CD4-positive, alpha-beta T cell (primary cell): ENCODE results near the gene POLR3E. TPM values are rescaled to one million over a fixed set of nuclear protein-coding genes. Genes with fewer than 3 reads are reported as not detected.
A peak's percentile ranks its signal among the peaks of the same experiment; 100 is the strongest.

ENCODE experiments used
- ATAC-seq: fragments of 200-7000 bp; cut with Tn5 transposase; one replicate; pipeline ENCODE4 v1.10.0; 2022; ENCODE audit warnings: mild to moderate bottlenecking; ENCODE audit not compliant: poor library complexity
- CTCF ChIA-PET: fragments of 350-600 bp; sonication (Branson Sonifier 250); formaldehyde crosslinking; loops from one replicate; lab custom pipeline; 2021; ENCODE audit warnings: antibody characterized with exemption, inconsistent platforms; lab: Charles Lee
- POLR2A ChIA-PET: fragments of 350-600 bp; sonication (Branson Sonifier 250); formaldehyde crosslinking; loops from one replicate; lab custom pipeline; 2021; ENCODE audit warnings: antibody characterized with exemption, inconsistent platforms; lab: Charles Lee
- DNase-seq, 14 experiments: peaks; one replicate each; pipeline ENCODE4 v3.0.0-alpha.2; 2013 to 2020; ENCODE audit warnings: mixed read lengths in 2 of 14
- H3K27ac ChIP-seq, 2 donors: one replicate each; pipeline versions ENCODE4 v1.5.1 to v1.7.0; 2013; ENCODE audit warnings: low read length in 2 of 2, low read depth in 1 of 2, mild to moderate bottlenecking in 1 of 2
- H3K27me3 ChIP-seq, 2 experiments: 1 replicate in 1 of 2; 2 replicates in 1 of 2; pipeline versions ENCODE4 v1.6.1 to v1.7.0; 2013; ENCODE audit warnings: low read length in 2 of 2, control low read depth in 1 of 2, mild to moderate bottlenecking in 1 of 2, moderate library complexity in 1 of 2; ENCODE audit not compliant: insufficient read depth in 2 of 2, control insufficient read depth in 1 of 2
- H3K36me3 ChIP-seq: one replicate; pipeline ENCODE4 v1.6.1; 2013; ENCODE audit warnings: low read length, control low read depth; ENCODE audit not compliant: insufficient read depth
- H3K4me1 ChIP-seq: one replicate; pipeline ENCODE4 v1.6.1; 2013; ENCODE audit warnings: low read length, control low read depth; ENCODE audit not compliant: insufficient read depth
- H3K4me3 ChIP-seq: one replicate; pipeline ENCODE4 v1.5.1; 2013; ENCODE audit warnings: mild to moderate bottlenecking, low read length, moderate library complexity
- H3K9me3 ChIP-seq, 2 experiments: 1 replicate in 1 of 2; 2 replicates in 1 of 2; pipeline versions ENCODE4 v1.6.1 to v1.7.0; 2013; ENCODE audit warnings: low read length in 2 of 2, mild to moderate bottlenecking in 2 of 2, control low read depth in 1 of 2, moderate library complexity in 1 of 2; ENCODE audit not compliant: control insufficient read depth in 1 of 2, insufficient read depth in 1 of 2
- H3K27ac Mint-ChIP-seq: one replicate; pipeline ENCODE4 v1.8.0; 2020; ENCODE audit warnings: mixed read lengths
- H3K27me3 Mint-ChIP-seq: one replicate; pipeline ENCODE4 v1.8.0; 2021; ENCODE audit warnings: mixed read lengths
- H3K36me3 Mint-ChIP-seq: one replicate; pipeline ENCODE4 v1.8.0; 2021; ENCODE audit warnings: low read depth, mixed read lengths
- H3K4me1 Mint-ChIP-seq: one replicate; pipeline ENCODE4 v1.8.0; 2021; ENCODE audit warnings: low read depth, mixed read lengths
- H3K4me3 Mint-ChIP-seq: one replicate; pipeline ENCODE4 v1.8.0; 2020; ENCODE audit warnings: mild to moderate bottlenecking, mixed read lengths
- H3K9me3 Mint-ChIP-seq: one replicate; pipeline ENCODE4 v1.8.0; 2020; ENCODE audit warnings: mixed read lengths
- intact Hi-C, 2 experiments: fragments of 100-400 bp; cut with DNase I in 1 of 2; cut with micrococcal nuclease in 1 of 2; formaldehyde crosslinking; loops; one replicate each; pipeline versions ENCODE4 v1.15.1 to v1.9.0; 2023 to 2025; cut with DNase I, micrococcal nuclease
- total RNA-seq, 174 experiments: library from RNA in 2 of 174; stranded (reverse) in 2 of 174; gene quantifications; one replicate each; pipeline ENCODE4 v1.2.3 and lab custom pipeline; 2021 to 2026
- TF ChIP-seq, protein P1 (sequence below): fragments of 200-600 bp; IDR thresholded peaks from one replicate; pipeline ENCODE4 v1.8.0; 2022; ENCODE audit warnings: antibody characterized with exemption, mild to moderate bottlenecking

POLR3E gene
- total RNA-seq, 2 experiments from 2014 or later: 239 to 242 TPM

GRCh38 chr16:22342082-22342481 lies 44.9 kb downstream of the POLR3E start:
- peak; percentile 79 for ATAC-seq
- no peak overlapping the region for H3K4me3 ChIP-seq
- no peaks in the 10 kb centered on the region for H3K27me3 ChIP-seq
- Mint-ChIP-seq H3K27ac (peak overlapping the region; percentile 85), H3K4me1 (peaks cover 50% of the 10 kb centered on the region), H3K27me3 (no peaks in the 10 kb centered on the region), H3K9me3 (peaks cover 14% of the 10 kb centered on the region), H3K4me3 (no peak overlapping the region), H3K36me3 (peaks cover 94% of the 10 kb centered on the region)
- H3K4me1 ChIP-seq: no peaks in the 10 kb centered on the region
- ChIA-PET CTCF (no interaction called here), POLR2A (interaction anchor here (0.9 to 1.7 kb wide), 3 partner anchors 16 to 33 kb away, joined by 3 to 14 read pairs (median 5); no protein-coding TSS in a partner anchor)
- DNase-seq: no peak
- intact Hi-C loops: loop anchor here in 1 of 2 experiments (1.0 to 2.0 kb wide), 2 partner anchors 16 to 33 kb away; partner anchors contain the start of gene CDR2
- H3K36me3 ChIP-seq: peaks cover 28% of the 10 kb centered on the region
- no peak overlapping the region for H3K27ac ChIP-seq
- H3K9me3 ChIP-seq: peaks cover 20 to 30% of the 10 kb centered on the region in 2 experiments
- TF ChIP-seq, protein P1, sequence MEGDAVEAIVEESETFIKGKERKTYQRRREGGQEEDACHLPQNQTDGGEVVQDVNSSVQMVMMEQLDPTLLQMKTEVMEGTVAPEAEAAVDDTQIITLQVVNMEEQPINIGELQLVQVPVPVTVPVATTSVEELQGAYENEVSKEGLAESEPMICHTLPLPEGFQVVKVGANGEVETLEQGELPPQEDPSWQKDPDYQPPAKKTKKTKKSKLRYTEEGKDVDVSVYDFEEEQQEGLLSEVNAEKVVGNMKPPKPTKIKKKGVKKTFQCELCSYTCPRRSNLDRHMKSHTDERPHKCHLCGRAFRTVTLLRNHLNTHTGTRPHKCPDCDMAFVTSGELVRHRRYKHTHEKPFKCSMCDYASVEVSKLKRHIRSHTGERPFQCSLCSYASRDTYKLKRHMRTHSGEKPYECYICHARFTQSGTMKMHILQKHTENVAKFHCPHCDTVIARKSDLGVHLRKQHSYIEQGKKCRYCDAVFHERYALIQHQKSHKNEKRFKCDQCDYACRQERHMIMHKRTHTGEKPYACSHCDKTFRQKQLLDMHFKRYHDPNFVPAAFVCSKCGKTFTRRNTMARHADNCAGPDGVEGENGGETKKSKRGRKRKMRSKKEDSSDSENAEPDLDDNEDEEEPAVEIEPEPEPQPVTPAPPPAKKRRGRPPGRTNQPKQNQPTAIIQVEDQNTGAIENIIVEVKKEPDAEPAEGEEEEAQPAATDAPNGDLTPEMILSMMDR: no peak

DNA sequence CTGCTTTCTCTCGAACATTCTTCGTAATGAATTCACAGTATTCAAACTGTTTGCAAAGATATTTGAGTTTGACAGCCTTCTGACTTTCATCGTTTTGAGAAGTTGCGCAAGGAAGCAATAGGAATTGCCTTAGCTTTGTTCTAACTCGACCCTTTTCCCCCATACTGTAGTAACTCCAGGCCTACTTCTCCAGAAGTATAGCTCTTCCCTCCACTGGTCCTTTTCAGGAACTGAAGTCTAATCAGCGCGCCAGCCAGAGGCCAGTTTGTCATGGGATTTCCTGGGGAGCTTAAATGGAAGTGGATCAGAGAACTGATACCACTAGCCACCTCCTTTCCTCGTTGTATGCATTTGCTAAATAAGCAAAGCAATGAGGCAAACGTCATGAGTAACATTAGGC lies 49.3 kb downstream of the POLR3E start:
- peaks cover 0 to 4% of the 10 kb centered on the region in 2 experiments for H3K9me3 ChIP-seq
- Mint-ChIP-seq H3K4me3 (no peak overlapping the region), H3K4me1 (peaks cover 42% of the 10 kb centered on the region), H3K27ac (peak overlapping the region; percentile 62), H3K36me3 (peaks cover 95% of the 10 kb centered on the region), H3K27me3 (no peaks in the 10 kb centered on the region), H3K9me3 (no peaks in the 10 kb centered on the region)
- ATAC-seq (no peak), DNase-seq (no peak)
- no peaks in the 10 kb centered on the region for H3K27me3 ChIP-seq
- CTCF ChIA-PET: interaction anchor here (0.7 to 2.0 kb wide), 3 partner anchors 13 to 27 kb away, joined by 3 to 6 read pairs (median 3); no protein-coding TSS in a partner anchor
- intact Hi-C loops: no loop called here
- H3K27ac ChIP-seq: no peak overlapping the region
- POLR2A ChIA-PET: interaction anchor here (0.6 to 2.4 kb wide), 6 partner anchors 9 to 34 kb away, joined by 3 to 9 read pairs (median 4); no protein-coding TSS in a partner anchor
- H3K4me3 ChIP-seq: no peak overlapping the region
- TF ChIP-seq, protein P1: no peak
- peaks cover 65% of the 10 kb centered on the region for H3K36me3 ChIP-seq
- H3K4me1 ChIP-seq: no peaks in the 10 kb centered on the region

GRCh38 chr16:22347100-22347820 lies 50.1 kb downstream of the POLR3E start:
- TF ChIP-seq, protein P1: no peak
- peak overlapping the region; percentile 62 for H3K27ac Mint-ChIP-seq
- ChIA-PET CTCF (interaction anchor here (0.7 to 1.1 kb wide), 2 partner anchors 14 to 26 kb away, joined by 3 read pairs; no protein-coding TSS in a partner anchor), POLR2A (interaction anchor here (0.6 to 1.2 kb wide), 5 partner anchors 26 to 33 kb away, joined by 3 to 4 read pairs (median 4); no protein-coding TSS in a partner anchor)
- Histone ChIP-seq H3K27ac (no peak overlapping the region), H3K36me3 (peaks cover 71% of the 10 kb centered on the region), H3K27me3 (no peaks in the 10 kb centered on the region), H3K4me3 (no peak overlapping the region), H3K9me3 (no peaks in the 10 kb centered on the region), H3K4me1 (no peaks in the 10 kb centered on the region)
- intact Hi-C loops: no loop called here
- ATAC-seq (no peak), DNase-seq (no peak)
- peaks cover 40% of the 10 kb centered on the region for H3K4me1 Mint-ChIP-seq
- H3K36me3 Mint-ChIP-seq: peaks cover 95% of the 10 kb centered on the region
- H3K27me3 Mint-ChIP-seq: no peaks in the 10 kb centered on the region
- H3K9me3 Mint-ChIP-seq: no peaks in the 10 kb centered on the region
- no peak overlapping the region for H3K4me3 Mint-ChIP-seq
